GM13976 (cell line): ENCODE results near the gene ABHD13.
"Not testable (repeated sequence)": the region's sequence is repeated elsewhere in the genome, so short reads cannot be mapped to it uniquely, and the experiment has no call there.

Experiments
- DNase-seq: peaks from one replicate; pipeline ENCODE4 v3.0.0; 2012; ENCODE audit warnings: low spot score
- CTCF ChIP-seq: IDR thresholded peaks from 2 replicates; pipeline ENCODE4 v1.5.1; 2012; ENCODE audit warnings: borderline replicate concordance, mild to moderate bottlenecking; ENCODE audit not compliant: insufficient read depth; ENCODE audit errors: extremely low read depth, missing control alignments, control extremely low read depth
- in situ Hi-C: fragments of 300-500 bp; cut with MboI; formaldehyde crosslinking; loops from one replicate; pipeline ENCODE4 v1.12.0; 2022; ENCODE audit warnings: low sequenced_read_pairs, mixed read lengths, inconsistent platforms; ENCODE audit not compliant: unreplicated experiment

ABHD13 gene

DNA sequence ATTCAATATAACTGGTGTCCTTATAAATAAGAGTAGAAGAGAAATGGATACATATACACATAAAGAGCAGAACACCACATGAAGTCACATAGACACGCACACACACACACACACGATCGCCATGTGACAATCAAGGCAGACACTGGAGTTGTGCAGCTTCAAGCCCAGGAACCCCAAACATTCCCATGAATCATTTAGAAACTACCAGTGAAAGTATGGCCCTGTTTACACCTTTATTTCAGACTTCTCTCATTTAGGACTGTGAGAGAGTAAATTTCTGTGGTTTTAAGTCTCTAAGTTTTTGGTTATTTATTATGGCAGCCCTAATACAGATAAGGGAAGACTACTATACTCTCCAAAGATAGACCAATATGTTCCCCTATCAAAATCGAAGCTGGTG lies 31.0 kb downstream of the ABHD13 start:
- no peak for TF ChIP-seq CTCF
- DNase-seq, result no peak
- in situ Hi-C loops, result no loop called here

DNA sequence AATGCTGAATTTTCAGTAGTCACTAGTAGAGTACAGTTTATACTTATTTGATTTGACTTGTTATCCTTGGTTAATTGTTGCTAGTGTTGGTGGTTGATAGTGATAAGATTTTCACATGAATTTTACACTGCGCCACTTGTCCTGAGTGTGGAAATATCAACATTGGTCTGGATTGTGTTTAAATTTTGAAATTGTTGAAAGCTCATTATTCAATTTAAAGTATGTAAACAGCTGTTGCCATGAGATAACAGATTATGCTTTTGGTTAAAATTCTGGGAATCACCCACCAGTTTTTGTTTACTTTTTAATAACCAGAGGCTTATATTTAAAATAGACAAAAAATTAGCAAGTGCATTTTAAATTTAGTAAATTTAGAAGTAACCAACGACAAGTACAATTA lies 39.1 kb downstream of the ABHD13 start:
- no peak for DNase-seq
- in situ Hi-C loops, result no loop called here
- TF ChIP-seq CTCF, result no peak

GRCh38 chr13:108263621-108264355 lies 45.6 kb downstream of the ABHD13 start:
- in situ Hi-C loops, result no loop called here
- no peak for TF ChIP-seq CTCF
- no peak for DNase-seq

- in situ Hi-C loops, result no loop called here
- DNase-seq, result no peak
- no peak for TF ChIP-seq CTCF
Measured at GRCh38 chr13:108266321-108266990, 48.3 kb downstream of the ABHD13 start.

DNA sequence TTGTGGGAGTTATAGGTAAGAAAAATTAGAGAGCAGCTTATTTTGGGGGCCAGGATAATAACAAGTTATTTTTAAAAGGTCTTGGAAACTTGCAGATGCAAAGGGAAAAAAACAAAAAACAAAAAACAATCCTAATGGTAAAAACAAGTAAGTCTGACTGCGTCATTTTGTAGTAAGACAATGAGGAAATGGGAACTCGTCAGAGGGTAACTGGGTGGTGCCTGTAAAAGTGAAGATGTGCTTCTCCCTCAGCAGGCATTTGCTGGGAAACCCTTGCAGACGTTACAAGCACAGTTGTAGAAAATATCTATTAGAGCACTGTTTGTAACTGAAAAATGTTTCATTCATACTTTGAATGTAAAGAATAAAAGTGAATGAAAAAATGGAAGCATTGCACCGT lies 49.2 kb downstream of the ABHD13 start:
- no peak for DNase-seq
- in situ Hi-C loops, result no loop called here
- TF ChIP-seq CTCF, result no peak

GRCh38 chr13:108267855-108268254 lies 49.7 kb downstream of the ABHD13 start:
- DNase-seq, in situ Hi-C loops: not testable (repeated sequence)

DNA sequence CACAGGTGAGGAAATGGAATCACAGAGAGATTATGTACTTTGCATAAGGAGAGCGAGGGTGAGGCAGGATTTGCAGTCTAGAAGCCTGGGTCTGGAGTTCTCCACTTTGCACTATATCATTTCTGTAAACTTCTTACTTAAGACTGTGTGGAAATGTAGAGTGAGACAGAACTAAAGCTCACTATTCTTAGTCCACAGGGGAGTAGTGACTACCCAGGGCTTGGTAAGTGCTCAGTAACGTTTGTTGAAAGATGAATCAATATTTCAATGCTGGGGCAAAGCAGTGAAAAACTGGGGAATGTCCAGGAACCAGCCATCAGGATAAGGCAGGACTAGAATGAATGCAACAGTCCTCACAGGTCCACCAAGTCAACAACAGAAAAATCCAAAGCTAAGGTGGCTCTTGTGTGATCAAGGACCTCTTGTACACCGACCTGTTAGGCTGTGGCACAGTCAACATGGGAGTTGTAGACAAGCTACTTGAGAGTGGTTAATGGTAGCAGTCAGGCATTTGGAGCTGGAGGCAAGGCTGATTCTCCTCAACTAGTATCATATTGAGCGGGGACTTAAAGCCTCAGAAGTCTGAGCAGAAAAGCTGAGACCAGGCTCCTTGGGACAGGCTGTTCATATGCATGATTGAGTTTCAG lies 50.4 kb downstream of the ABHD13 start:
- TF ChIP-seq CTCF, result no peak
- in situ Hi-C loops, result no loop called here
- DNase-seq, result no peak
